ENCODE results near the gene IGLL5. TPM values are rescaled to one million over a fixed set of nuclear protein-coding genes. Genes with fewer than 3 reads are reported as not detected.

The IGLL5 gene
- polyA plus RNA-seq, 2 of the 4 experiments (the other 2 are of a cell fraction) = not detected

DNA sequence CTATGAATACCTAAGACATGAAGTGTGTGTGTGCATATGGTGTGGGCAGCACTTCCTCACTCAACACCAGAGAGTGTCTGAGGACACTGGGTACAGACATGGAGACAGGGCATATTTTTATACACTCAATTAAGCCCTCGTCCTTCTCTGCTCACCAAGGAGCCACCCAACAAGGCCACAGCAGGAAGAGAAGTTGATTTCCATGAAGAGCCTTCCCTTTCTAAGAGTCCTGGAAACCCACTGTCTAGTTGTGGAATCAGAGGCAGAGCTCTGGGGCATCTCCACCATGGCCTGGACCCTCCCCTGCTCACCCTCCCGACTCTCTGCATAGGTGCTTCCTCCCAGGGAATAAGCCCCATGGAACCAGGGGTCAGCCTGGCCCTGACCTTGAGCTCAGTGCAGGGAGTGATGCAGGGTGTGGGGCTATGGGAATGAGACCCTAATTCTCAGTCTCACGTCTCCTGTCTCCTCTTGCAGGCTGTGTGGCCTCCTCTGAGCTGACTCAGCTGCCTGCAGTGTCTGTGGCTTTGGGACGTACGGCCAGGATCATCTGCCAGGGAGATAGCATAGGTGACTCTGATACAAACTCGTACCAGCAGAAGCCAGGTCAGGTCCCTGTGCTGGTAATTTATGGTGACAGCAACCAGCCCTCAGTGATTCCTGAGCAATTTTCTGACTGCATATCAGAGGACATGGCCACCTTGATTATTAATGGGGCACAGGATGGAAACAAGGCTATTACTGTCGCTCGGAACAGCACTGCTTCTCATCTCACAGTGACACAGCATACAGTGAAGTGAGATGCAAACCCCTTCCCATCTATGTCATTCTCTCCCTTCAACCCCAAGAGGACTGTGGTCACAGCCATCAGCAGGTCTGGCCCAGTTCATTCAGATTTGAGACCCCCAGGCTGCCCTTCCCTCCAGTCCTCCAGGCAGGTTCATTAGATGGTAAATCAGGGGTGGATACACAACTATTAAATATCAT lies 14.6 kb upstream of the IGLL5 start:
- Histone ChIP-seq H3K4me2 (no peak overlapping the region), H3K27ac (no peak overlapping the region), H3K9me3 (no peaks in the 10 kb centered on the region), H3K4me1 (no peaks in the 10 kb centered on the region), H3K4me3 (no peak overlapping the region)
- POLR2A ChIA-PET = no interaction called here
- no peak for ATAC-seq
- FAIRE-seq = no peak
- DNase-seq (ENCODE audit: low read depth in 1 of 2, low spot score in 1 of 2) = no peak
- CTCF ChIA-PET = interaction anchor here (1.0 to 1.4 kb wide), 2 partner anchors 11 kb away, joined by 3 to 4 read pairs; no protein-coding TSS in a partner anchor
- 53% methylated on average over 7 of the region's 8 CpGs for WGBS (ENCODE audit: missing lambda C conversion rate)
- TF ChIP-seq ESRRA (IDR thresholded peaks at IDR 0.05; ENCODE audit: borderline replicate concordance, low read length) = no peak
- no peak for TF ChIP-seq RNF2 (IDR thresholded peaks at IDR 0.05; ENCODE audit: borderline replicate concordance, low read depth)

DNA sequence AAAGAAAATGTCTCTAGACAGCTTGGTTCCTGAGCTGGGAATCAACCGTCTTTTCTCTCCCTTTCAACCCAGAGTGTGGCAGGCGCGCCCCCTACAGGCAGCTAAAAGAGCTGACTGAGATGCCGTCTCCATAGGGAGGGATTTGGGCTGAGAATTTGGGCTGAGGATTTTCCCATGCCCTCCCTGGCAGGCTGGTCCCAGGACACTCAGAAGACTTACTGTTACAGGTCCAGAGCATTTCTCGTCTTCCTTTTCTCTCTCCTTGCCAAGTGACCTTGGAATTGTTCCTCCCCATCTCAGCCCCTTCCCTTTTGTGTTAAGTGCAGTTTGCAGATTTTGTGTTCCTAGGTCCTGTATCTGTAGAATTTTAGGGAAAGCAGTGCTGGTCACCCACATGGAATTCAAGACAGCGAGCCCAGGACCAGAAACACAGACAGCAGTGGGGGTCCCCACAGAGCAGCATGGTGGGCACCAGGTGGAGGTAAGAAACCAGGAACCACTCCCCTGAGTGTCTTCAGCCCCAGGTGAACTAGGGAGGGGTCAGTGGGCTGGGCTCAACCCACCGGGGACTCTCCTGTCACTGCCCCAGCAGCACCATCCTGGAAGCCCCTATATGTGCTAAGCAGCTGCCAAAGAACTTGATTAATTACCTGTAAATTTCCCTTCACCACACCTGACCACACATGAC lies 9.9 kb upstream of the IGLL5 start:
- ATAC-seq = peak; percentile 66 to 82; a peak in 5 of 6 replicates
- FAIRE-seq = no peak
- no peak overlapping the region for H3K4me3 ChIP-seq
- CTCF ChIA-PET = interaction anchor here (0.6 to 5.0 kb wide), 17 partner anchors 16 to 286 kb away, joined by 3 to 22 read pairs (median 3); no protein-coding TSS in a partner anchor
- no peaks in the 10 kb centered on the region for H3K9me3 ChIP-seq
- POLR2A ChIA-PET = no interaction called here
- 2% methylated on average over 7 of the region's 7 CpGs for WGBS (ENCODE audit: missing lambda C conversion rate)
- no peak overlapping the region for H3K27ac ChIP-seq
- H3K4me1 ChIP-seq = no peaks in the 10 kb centered on the region
- peak; percentile 51 to 61 for DNase-seq (ENCODE audit: low read depth in 1 of 2, low spot score in 1 of 2)
- H3K4me2 ChIP-seq = no peak overlapping the region
- TF ChIP-seq SMC3 (IDR thresholded peaks at IDR 0.05) (peak; percentile 39; the same call in 2 of the 3 replicates), RAD21 (conservative IDR thresholded peaks at IDR 0.05 in 1 of 2, IDR thresholded peaks at IDR 0.05 in 1 of 2) (peak; percentile 48 to 67; a peak in 4 of 5 replicates), EHMT2 (IDR thresholded peaks at IDR 0.05; ENCODE audit: low read depth) (no peak)
- TF ChIP-seq, protein P1, sequence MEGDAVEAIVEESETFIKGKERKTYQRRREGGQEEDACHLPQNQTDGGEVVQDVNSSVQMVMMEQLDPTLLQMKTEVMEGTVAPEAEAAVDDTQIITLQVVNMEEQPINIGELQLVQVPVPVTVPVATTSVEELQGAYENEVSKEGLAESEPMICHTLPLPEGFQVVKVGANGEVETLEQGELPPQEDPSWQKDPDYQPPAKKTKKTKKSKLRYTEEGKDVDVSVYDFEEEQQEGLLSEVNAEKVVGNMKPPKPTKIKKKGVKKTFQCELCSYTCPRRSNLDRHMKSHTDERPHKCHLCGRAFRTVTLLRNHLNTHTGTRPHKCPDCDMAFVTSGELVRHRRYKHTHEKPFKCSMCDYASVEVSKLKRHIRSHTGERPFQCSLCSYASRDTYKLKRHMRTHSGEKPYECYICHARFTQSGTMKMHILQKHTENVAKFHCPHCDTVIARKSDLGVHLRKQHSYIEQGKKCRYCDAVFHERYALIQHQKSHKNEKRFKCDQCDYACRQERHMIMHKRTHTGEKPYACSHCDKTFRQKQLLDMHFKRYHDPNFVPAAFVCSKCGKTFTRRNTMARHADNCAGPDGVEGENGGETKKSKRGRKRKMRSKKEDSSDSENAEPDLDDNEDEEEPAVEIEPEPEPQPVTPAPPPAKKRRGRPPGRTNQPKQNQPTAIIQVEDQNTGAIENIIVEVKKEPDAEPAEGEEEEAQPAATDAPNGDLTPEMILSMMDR (IDR thresholded peaks at IDR 0.05) = peak; percentile 50

DNA sequence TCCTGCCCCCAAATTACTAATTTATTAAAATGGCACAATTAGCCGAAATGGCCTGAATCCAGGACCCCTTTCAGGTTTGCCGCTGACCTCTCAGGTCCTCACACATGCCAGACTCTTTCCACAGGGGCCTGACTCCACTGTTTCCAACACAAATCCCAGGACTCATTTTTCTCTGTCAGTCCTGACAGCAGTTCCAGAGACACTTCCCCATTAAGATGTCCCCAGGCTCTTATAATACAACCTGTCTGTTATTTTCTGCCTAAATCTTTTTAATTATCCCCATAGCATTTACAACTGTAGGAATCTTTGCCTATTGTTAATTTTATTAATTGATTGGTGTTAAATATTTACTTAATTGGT lies 9.4 kb upstream of the IGLL5 start:
- H3K4me3 ChIP-seq = no peak overlapping the region
- FAIRE-seq (no peak), DNase-seq (ENCODE audit: low read depth in 1 of 2, low spot score in 1 of 2) (no peak), ATAC-seq (no peak)
- CTCF ChIA-PET = interaction anchor here (0.9 to 5.0 kb wide), 5 partner anchors 30 to 412 kb away, joined by 3 to 22 read pairs (median 3); no protein-coding TSS in a partner anchor
- POLR2A ChIA-PET = no interaction called here
- no peak overlapping the region for H3K4me2 ChIP-seq
- 3% methylated on average over 2 of the region's 2 CpGs for WGBS (ENCODE audit: missing lambda C conversion rate)
- no peaks in the 10 kb centered on the region for H3K4me1 ChIP-seq
- TF ChIP-seq FOSL2 (IDR thresholded peaks at IDR 0.05) = no peak
- no peak for TF ChIP-seq FOSL2 (CRISPR knock-in tag; IDR thresholded peaks at IDR 0.05)
- no peak for TF ChIP-seq TP53 (CRISPR knock-in tag; IDR thresholded peaks at IDR 0.05)
- TF ChIP-seq MAFK (IDR thresholded peaks at IDR 0.05; ENCODE audit: partially characterized antibody) = no peak
- TF ChIP-seq, protein P2, sequence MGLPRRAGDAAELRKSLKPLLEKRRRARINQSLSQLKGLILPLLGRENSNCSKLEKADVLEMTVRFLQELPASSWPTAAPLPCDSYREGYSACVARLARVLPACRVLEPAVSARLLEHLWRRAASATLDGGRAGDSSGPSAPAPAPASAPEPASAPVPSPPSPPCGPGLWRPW (IDR thresholded peaks at IDR 0.05) = no peak
- TF ChIP-seq SREBF2 (IDR thresholded peaks at IDR 0.05) = no peak
- TF ChIP-seq GATA3 (IDR thresholded peaks at IDR 0.05; ENCODE audit: borderline replicate concordance) = no peak
- TF ChIP-seq HDAC2 (IDR thresholded peaks at IDR 0.05) = no peak
- no peak for TF ChIP-seq FOXS1 (CRISPR knock-in tag; IDR thresholded peaks at IDR 0.05)
- no peak for TF ChIP-seq RARB (CRISPR knock-in tag; IDR thresholded peaks at IDR 0.05)
- TF ChIP-seq HEYL (CRISPR knock-in tag; IDR thresholded peaks at IDR 0.05) = no peak
- TF ChIP-seq, protein P3, sequence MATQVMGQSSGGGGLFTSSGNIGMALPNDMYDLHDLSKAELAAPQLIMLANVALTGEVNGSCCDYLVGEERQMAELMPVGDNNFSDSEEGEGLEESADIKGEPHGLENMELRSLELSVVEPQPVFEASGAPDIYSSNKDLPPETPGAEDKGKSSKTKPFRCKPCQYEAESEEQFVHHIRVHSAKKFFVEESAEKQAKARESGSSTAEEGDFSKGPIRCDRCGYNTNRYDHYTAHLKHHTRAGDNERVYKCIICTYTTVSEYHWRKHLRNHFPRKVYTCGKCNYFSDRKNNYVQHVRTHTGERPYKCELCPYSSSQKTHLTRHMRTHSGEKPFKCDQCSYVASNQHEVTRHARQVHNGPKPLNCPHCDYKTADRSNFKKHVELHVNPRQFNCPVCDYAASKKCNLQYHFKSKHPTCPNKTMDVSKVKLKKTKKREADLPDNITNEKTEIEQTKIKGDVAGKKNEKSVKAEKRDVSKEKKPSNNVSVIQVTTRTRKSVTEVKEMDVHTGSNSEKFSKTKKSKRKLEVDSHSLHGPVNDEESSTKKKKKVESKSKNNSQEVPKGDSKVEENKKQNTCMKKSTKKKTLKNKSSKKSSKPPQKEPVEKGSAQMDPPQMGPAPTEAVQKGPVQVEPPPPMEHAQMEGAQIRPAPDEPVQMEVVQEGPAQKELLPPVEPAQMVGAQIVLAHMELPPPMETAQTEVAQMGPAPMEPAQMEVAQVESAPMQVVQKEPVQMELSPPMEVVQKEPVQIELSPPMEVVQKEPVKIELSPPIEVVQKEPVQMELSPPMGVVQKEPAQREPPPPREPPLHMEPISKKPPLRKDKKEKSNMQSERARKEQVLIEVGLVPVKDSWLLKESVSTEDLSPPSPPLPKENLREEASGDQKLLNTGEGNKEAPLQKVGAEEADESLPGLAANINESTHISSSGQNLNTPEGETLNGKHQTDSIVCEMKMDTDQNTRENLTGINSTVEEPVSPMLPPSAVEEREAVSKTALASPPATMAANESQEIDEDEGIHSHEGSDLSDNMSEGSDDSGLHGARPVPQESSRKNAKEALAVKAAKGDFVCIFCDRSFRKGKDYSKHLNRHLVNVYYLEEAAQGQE (IDR thresholded peaks at IDR 0.05) = no peak
- TF ChIP-seq BHLHE40 (IDR thresholded peaks at IDR 0.05; ENCODE audit: low read depth, low read length) = no peak
- TF ChIP-seq, protein P4, sequence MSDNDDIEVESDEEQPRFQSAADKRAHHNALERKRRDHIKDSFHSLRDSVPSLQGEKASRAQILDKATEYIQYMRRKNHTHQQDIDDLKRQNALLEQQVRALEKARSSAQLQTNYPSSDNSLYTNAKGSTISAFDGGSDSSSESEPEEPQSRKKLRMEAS (IDR thresholded peaks at IDR 0.05) = no peak
- no peak for TF ChIP-seq ESRRA (IDR thresholded peaks at IDR 0.05; ENCODE audit: borderline replicate concordance, low read length)
- TF ChIP-seq EHF (CRISPR knock-in tag; IDR thresholded peaks at IDR 0.05) = no peak
- no peak for TF ChIP-seq CBX2 (IDR thresholded peaks at IDR 0.05; ENCODE audit: borderline replicate concordance, low read depth)
- no peak for TF ChIP-seq CHD2 (IDR thresholded peaks at IDR 0.05; ENCODE audit: low read length, partially characterized antibody)
- TF ChIP-seq JUN (IDR thresholded peaks at IDR 0.05) = no peak
- H3K9me3 ChIP-seq = no peaks in the 10 kb centered on the region
- no peak overlapping the region for H3K27ac ChIP-seq

Measured in A549 (cell line).